ENCODE results near the gene TRMU.
"Not testable (repeated sequence)": the region's sequence is repeated elsewhere in the genome, so short reads cannot be mapped to it uniquely, and the experiment has no call there.

Gene TRMU

DNA sequence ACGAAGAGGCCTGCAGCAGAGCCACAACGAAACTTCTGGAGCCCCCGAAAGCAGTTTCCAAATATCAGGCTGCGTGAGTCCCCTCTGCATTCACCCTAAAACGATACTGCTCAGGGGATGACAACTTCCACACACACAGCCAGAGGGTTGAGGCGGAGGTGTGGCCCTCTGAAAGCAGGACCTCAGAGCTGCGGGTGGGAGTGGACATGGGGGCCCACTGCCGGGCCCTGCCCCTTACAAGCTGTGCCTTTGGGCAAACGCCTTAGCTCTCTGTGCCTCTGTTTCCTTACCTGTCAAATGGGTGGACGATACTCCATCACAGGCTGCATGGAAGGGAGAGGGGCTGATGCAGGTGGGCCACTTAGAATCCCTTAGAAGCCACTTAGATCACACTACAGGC is 53.1 kb downstream of the TRMU start:
- no peak for DNase-seq (ENCODE audit: low read depth)

GRCh38 chr22:46389081-46389480 is 53.6 kb downstream of the TRMU start:
- DNase-seq (ENCODE audit: low read depth), result no peak

- no peak for DNase-seq (ENCODE audit: low read depth)
Measured at GRCh38 chr22:46390105-46390651, 54.7 kb downstream of the TRMU start.

DNA sequence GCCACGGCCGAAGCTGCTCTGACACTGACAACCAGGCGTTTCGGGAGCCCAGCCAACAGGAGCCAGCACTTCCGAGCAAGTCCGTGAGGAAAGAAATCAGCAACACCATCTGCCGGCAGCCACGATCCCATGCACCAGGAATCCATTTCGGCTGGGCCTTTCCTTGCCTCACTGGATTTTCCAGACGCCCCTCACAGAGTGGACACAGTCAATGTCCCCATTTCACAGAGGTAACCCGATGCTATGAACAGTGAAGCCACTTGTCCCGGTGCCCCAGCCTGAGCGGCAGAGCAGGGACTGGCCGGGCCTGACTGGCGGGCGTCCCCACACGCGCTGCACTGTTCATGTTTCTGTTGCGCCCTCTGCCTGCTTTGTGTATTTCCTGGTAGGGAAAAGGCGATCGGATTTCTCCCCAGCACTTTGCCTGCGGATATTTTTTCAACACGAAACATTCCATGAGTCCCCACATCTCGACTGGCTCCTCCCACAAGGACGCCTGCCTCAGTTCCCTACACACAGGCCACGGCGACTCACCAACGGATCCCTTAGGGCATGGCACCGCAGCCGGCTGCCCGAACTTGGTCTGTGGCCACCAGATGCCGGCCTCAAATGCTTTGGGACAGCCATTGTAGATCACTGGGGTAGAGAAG is 55.3 kb downstream of the TRMU start:
- DNase-seq (ENCODE audit: low read depth), result peak; percentile 51

DNA sequence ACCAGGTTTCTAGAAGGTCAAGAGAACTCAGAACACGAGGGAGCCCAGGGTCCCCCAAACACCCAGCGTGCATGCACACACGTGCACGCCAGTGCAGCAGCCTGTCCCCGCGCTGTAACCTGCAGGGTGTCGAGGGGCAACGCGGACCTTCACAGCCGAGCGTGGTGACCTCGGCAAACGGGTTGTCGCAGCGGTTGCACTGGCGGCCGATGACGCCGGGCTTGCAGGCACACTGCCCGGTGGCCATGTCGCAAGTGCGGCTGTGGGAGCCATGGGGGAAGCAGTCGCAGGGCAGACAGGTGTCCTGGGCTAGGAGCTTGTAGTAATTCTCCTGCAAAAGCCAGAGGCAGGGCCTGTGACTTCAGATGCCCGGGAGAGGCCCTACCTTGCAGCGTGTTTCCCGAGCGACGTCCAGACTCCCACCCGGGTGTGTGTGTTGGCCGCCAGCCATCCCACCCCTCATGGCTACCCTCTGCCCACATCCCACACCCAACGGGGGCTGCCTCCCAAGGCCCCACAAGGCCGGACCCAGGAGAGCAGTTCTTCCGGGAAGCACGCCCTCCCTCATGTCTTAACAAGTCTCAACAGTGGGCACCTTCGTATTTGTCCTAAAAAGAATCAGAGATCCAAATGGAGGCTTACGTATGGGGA is 56.1 kb downstream of the TRMU start:
- no peak for DNase-seq (ENCODE audit: low read depth)

- no peak for DNase-seq (ENCODE audit: low read depth)
Measured at GRCh38 chr22:46392137-46392844, 56.8 kb downstream of the TRMU start.

DNA sequence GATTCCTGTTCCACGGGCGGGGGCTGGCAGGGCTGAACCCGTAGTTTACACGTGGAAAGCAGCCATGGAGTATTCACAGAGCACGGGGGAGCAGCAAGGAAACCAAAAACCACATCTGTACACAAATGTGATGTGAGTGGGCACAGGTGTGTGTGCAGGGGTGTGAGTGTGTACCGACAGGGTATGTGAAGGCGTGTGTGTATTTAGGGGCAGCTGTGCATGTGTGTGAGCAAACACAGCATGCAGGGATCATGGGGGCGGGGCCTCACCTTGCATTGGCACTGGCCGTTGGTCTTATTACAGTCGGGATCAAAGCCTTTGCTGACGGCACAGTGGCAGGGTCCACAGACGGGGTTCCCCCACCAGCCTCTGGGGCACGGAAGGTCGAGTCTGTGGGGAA is 58.4 kb downstream of the TRMU start:
- DNase-seq (ENCODE audit: low read depth), result no peak

DNA sequence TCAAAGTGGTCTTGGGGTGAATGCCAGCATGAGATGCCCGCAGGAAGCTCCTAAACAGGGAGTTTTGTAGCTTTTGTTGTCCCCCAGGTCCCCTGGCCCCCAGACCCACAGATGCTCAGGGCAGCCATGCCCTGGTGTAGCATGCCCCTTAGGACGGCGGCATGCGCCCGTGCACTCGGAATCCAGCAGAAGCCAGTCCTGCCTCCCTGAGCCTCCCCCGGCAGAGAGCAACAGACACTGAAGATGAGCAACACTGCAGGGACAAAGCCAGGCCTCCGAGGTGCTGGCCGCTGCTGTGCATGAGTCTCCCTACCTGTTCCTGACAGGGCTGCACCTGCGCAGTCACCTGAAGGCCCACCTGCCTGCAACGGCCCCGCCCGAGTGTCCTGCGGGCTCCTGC is 59.1 kb downstream of the TRMU start:
- no peak for DNase-seq (ENCODE audit: low read depth)

GRCh38 chr22:46395145-46395544 is 59.6 kb downstream of the TRMU start:
- DNase-seq (ENCODE audit: low read depth), result no peak

DNA sequence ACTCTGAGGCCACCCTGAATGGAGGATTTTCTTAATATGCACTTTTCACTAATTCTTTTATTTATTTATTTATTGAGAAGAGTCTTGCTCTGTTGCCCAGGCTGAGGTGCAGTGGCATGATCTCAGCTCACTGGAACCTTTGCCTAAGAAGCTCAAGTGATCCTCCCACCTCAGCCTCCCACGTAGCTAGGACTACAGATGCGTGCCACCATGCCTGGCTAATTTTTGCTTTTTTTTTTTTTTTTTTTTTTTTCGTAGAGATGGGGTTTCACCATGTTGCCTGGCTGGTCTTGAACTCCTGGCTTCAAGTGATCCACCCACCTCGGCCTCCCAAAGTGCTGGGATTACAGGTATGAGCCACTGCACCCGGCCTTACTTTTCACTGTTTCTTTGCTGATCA is 61.5 kb downstream of the TRMU start:
- DNase-seq (ENCODE audit: low read depth), result not testable (repeated sequence)

GRCh38 chr22:46397514-46397913 is 62.0 kb downstream of the TRMU start:
- DNase-seq (ENCODE audit: low read depth), result no peak

DNA sequence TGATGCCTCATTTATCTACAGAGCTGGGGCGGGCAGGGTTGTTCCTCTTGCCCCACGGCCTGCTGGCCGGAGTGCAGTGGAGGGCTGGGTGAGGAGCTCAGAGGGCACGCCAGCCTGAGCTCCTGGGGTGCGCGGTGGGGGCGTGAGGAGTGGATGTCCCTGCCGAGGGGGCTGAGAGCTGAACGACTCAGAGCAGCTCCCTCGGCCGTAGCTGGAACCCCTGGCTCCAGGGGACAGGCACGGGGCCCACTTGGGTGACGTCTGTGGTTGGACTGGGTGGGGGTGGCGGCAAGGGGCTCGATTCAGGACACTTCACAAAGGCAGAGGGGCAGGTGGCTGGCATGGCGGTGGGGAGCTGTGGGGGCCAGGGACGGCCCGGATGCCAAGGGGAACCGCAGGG is 62.4 kb downstream of the TRMU start:
- DNase-seq (ENCODE audit: low read depth), result no peak

- DNase-seq (ENCODE audit: low read depth), result no peak
Measured at GRCh38 chr22:46399251-46400024, 63.9 kb downstream of the TRMU start.

DNA sequence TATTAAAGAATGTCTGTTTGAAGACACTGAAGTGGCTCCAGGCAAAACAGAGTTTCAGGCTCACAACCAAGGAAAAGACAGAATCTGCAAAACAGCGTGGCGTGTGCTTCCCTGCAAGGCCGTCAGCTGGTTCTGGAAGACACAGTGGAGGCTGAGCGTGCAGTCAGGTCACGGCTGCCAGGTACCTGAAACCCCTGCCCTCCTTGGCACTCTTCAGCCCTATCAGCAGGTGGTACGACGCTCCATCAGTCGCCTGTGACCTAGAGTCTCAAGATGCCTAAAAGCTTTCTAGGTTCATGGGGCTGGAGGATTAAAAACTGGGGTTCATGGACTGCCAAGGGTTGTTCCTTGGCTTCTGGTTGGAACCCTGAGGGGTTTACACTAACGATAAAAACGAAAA is 65.9 kb downstream of the TRMU start:
- DNase-seq (ENCODE audit: low read depth), result no peak

DNA sequence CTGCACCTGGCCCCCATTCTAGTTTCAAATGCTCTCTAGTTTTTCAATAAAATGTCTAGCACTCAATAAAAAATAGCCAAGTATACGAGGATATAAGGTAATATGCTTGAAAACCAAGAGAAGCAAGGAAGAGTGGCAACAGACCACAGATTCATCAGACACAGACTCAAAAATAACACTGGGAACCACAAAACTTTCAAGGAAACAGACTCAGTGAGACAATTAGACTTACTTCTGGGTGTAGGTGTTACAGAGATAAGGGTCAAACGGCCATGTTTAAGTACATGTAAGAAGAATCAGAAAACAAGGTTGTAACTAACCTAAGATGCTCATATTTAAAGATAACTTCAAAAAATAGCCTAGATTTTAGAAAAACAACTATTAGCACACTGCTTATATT is 67.0 kb downstream of the TRMU start:
- DNase-seq (ENCODE audit: low read depth), result no peak

GRCh38 chr22:46403880-46404279 is 68.4 kb downstream of the TRMU start:
- not testable (repeated sequence) for DNase-seq (ENCODE audit: low read depth)

- no peak for DNase-seq (ENCODE audit: low read depth)
Measured at GRCh38 chr22:46405901-46406300, 70.4 kb downstream of the TRMU start.

DNA sequence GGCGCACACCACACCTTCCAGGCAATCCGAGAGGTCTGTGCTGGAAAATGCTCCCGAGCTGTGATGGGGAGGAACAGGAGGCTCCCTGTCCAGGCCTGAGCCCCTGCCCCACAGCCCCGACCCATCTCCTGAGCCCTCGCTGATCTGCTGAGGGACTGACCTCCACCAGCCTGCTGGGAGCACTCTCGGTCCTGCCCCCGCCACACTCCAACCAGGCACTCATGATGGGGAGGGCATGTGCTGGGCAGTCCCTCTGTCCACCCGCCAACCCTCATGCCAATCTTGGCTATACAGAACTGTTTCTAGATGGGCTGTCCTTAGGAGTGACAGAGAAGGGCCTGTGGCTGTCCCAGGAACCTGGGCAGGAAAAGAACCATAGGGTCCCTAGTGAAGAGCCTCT is 70.8 kb downstream of the TRMU start:
- no peak for DNase-seq (ENCODE audit: low read depth)

DNA sequence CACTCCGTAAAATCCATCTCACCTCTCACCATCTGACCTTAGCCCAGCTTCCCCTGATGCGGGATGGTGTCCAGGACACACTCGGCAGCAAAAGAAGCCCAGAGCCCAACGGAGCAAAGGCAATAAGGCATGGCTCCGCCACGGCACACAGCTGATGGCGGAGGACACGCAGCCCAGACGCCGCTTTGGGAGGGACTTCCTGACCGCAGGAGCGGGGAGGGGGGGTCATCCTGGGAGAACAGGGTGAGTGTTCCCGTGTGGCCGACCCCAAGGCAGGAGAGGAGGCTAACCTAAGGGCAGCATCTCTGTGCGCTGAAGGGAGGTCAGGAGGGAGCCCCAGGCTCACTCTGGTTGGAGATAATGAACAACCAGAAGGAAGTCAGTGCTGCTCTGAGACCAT is 71.3 kb downstream of the TRMU start:
- no peak for DNase-seq (ENCODE audit: low read depth)

Measured in iris pigment epithelial cell (primary cell).